ENCODE data around the gene MFAP1. TPM values are rescaled to one million over a fixed set of nuclear protein-coding genes. Genes with fewer than 3 reads are reported as not detected.

Gene MFAP1
- total RNA-seq, 4 donors from 2014 or later: 20.4 to 24.5 (median 22.7) TPM

GRCh38 chr15:43763819-43764446 lies 60.6 kb downstream of the MFAP1 start:
- DNase-seq: no peak
- WGBS, 2 donors: 80 to 91% methylated on average over 2 of the region's 2 CpGs
- no peak overlapping the region for H3K4me3 ChIP-seq (replicated peaks in 1 of 3)
- no peak overlapping the region for H3K27ac ChIP-seq
- H3K36me3 ChIP-seq: peaks cover 85 to 95% of the 10 kb centered on the region in 2 donors
- H3K4me1 ChIP-seq: no peaks in the 10 kb centered on the region
- no peak for TF ChIP-seq POLR2A (IDR thresholded peaks at IDR 0.05)
- TF ChIP-seq CTCF (IDR thresholded peaks at IDR 0.05): no peak
- intact Hi-C loops (cut with DNase I): no loop called here
- H3K9me3 ChIP-seq: no peaks in the 10 kb centered on the region
- H3K27me3 ChIP-seq: no peaks in the 10 kb centered on the region

- Histone ChIP-seq H3K4me3 (replicated peaks in 1 of 3) (no peak overlapping the region), H3K4me1 (no peaks in the 10 kb centered on the region), H3K27ac (no peak overlapping the region), H3K36me3 (peaks cover 78 to 90% of the 10 kb centered on the region in 2 donors), H3K9me3 (no peaks in the 10 kb centered on the region), H3K27me3 (no peaks in the 10 kb centered on the region)
- intact Hi-C loops (cut with DNase I): no loop called here
- WGBS, 2 donors: 86 to 91% methylated on average over 6 of the region's 6 CpGs
- DNase-seq: no peak
- no peak for TF ChIP-seq CTCF (IDR thresholded peaks at IDR 0.05)
- TF ChIP-seq POLR2A (IDR thresholded peaks at IDR 0.05): no peak
Observed at GRCh38 chr15:43762824-43763223, 61.7 kb downstream of the MFAP1 start.

MicroRNAs encoded within 50 kb of the gene (microRNA counts, 767-probe panel; counts per million panel counts)
- microRNA hsa-miR-1282: 0 counts per million in 2 donors

Small RNA genes lying within 50 kb of the gene (microRNA-seq; reads per million reads assigned to microRNA genes)
- not detected for gene MIR1282

Small RNA genes lying within 50 kb of the gene (small RNA-seq; reads per million reads assigned to genes)
- gene MIR1282 (not detected), gene RF00019 (not detected)

Other genes with a start within 250 kb of the MFAP1 start
- 100 to 1,000 TPM in 1 of 4 donors, 10 to 100 TPM in 3; 26.3 to 107 (median 52.3) TPM for gene PPIP5K1, start 234.5 kb downstream of the MFAP1 start, total RNA-seq
- gene CKMT1B, start 230.7 kb downstream of the MFAP1 start, total RNA-seq: 10 to 100 TPM in 3 of 4 donors, 1 to 10 TPM in 1; 4.3 to 41.2 (median 21.8) TPM
- 1 to 10 TPM in 3 of 4 donors, under 1 TPM in 1; 0.13 to 1.3 (median 1.2) TPM for gene STRC, start 205.9 kb downstream of the MFAP1 start, total RNA-seq
- 1 to 10 TPM; 4.0 to 7.6 (median 6.7) TPM for gene CATSPER2, start 175.8 kb downstream of the MFAP1 start, total RNA-seq
- 10 to 100 TPM in 1 of 4 donors, 1 to 10 TPM in 3; 3.8 to 14.8 (median 5.2) TPM for gene CKMT1A, start 130.8 kb downstream of the MFAP1 start, total RNA-seq
- 100 to 1,000 TPM; 307 to 764 (median 542) TPM for gene PDIA3, start 78.3 kb downstream of the MFAP1 start, total RNA-seq
- gene ELL3, start 47.7 kb downstream of the MFAP1 start, total RNA-seq: 10 to 100 TPM in 1 of 4 donors, 1 to 10 TPM in 3; 2.1 to 11.4 (median 5.3) TPM
- 1,000 to 10,000 TPM in 2 of 4 donors, 100 to 1,000 TPM in 2; 331 to 1,163 (median 700) TPM for gene SERF2, start 32.4 kb downstream of the MFAP1 start, total RNA-seq
- under 1 TPM in 1 of 4 donors, not detected in 3; 0.33 TPM for gene SERINC4, start 24.5 kb downstream of the MFAP1 start, total RNA-seq
- 10 to 100 TPM; 11.6 to 23.4 (median 12.5) TPM for gene HYPK, start 24.1 kb downstream of the MFAP1 start, total RNA-seq
- 1 to 10 TPM; 1.6 to 6.6 (median 4.8) TPM for gene WDR76, start 2.3 kb upstream of the MFAP1 start, total RNA-seq

Data from thyroid gland (tissue), 4 donors.